ENCODE measurements around the gene TOE1. TPM values are rescaled to one million over a fixed set of nuclear protein-coding genes. Genes with fewer than 3 reads are reported as not detected.

The TOE1 gene
- total RNA-seq, 1 donor from 2014 or later = 7.5 TPM

DNA sequence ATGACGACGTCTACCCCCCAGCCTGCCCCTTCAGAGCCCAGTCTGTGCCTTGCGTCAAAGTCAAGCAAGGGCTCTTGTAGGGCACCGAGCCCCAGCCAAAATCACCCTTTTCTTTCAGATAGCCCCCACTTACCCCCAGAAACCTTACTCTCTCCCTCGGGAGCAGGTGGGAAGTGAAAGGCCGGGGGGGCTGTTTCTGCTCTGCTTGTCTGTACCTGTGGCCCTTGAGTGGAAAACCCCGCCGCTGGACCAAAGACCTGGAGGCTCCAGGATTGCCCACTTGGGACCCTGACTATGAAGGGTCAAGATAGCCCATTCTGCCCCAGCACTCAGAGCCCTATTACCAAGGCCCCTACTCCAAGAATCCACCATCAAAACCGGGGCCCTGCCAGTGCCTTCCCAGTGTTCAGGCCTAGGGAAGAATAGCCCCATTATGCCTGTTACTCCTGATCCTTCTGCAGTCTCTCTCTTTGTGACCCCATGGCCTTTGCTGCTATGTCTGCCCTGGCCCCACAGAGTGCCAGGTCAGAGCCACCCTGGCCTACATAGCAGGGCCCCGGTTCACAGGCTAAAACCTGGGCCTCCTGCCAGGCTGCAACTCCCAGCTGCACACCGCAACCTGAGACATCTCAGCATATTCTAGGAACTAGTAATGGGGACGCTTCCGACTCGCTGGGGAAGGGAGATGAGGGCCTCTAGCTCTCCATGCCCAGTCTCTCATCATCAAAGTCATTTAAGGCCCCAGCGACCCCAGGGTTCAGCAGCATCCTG lies 35.5 kb upstream of the TOE1 start:
- Mint-ChIP-seq H3K4me1 (ENCODE audit: low read depth, unreplicated experiment) (peaks cover 2% of the 10 kb centered on the region), H3K36me3 (ENCODE audit: unreplicated experiment) (no peaks in the 10 kb centered on the region), H3K27me3 (ENCODE audit: unreplicated experiment) (peaks cover 2% of the 10 kb centered on the region), H3K4me3 (ENCODE audit: unreplicated experiment) (peak overlapping the region; percentile 88), H3K27ac (ENCODE audit: unreplicated experiment) (peak overlapping the region; percentile 86), H3K9me3 (ENCODE audit: unreplicated experiment) (peaks cover 3% of the 10 kb centered on the region)
- no peak for DNase-seq
- TF ChIP-seq, protein P1, sequence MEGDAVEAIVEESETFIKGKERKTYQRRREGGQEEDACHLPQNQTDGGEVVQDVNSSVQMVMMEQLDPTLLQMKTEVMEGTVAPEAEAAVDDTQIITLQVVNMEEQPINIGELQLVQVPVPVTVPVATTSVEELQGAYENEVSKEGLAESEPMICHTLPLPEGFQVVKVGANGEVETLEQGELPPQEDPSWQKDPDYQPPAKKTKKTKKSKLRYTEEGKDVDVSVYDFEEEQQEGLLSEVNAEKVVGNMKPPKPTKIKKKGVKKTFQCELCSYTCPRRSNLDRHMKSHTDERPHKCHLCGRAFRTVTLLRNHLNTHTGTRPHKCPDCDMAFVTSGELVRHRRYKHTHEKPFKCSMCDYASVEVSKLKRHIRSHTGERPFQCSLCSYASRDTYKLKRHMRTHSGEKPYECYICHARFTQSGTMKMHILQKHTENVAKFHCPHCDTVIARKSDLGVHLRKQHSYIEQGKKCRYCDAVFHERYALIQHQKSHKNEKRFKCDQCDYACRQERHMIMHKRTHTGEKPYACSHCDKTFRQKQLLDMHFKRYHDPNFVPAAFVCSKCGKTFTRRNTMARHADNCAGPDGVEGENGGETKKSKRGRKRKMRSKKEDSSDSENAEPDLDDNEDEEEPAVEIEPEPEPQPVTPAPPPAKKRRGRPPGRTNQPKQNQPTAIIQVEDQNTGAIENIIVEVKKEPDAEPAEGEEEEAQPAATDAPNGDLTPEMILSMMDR (IDR thresholded peaks at IDR 0.05; ENCODE audit: partially characterized antibody, unreplicated experiment) = no peak

DNA sequence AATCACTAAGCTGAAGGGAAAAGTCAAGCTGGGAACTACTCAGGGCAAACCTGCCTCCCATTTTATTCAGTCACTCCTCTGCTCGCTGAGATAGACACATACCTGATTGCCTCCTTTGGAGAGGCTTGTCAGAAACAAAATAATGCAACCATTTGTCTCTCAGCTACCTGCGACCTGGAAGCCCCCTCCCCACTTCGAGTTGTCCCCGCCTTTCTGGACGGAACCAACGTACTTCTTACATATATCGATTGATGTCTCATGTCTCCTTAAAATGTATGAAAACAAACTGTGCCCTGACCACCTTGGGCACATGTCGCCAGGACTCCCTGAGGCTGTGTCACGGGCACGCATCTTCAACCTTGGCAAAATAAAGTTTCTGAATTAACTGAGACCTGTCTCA lies 34.7 kb upstream of the TOE1 start:
- TF ChIP-seq, protein P1 (IDR thresholded peaks at IDR 0.05; ENCODE audit: partially characterized antibody, unreplicated experiment) = no peak
- H3K36me3 Mint-ChIP-seq (ENCODE audit: unreplicated experiment) = no peaks in the 10 kb centered on the region
- peak overlapping the region; percentile 54 for H3K4me3 Mint-ChIP-seq (ENCODE audit: unreplicated experiment)
- H3K4me1 Mint-ChIP-seq (ENCODE audit: low read depth, unreplicated experiment) = peaks cover 2% of the 10 kb centered on the region
- H3K27ac Mint-ChIP-seq (ENCODE audit: unreplicated experiment) = peak overlapping the region; percentile 86
- DNase-seq = no peak
- peaks cover 3% of the 10 kb centered on the region for H3K9me3 Mint-ChIP-seq (ENCODE audit: unreplicated experiment)
- H3K27me3 Mint-ChIP-seq (ENCODE audit: unreplicated experiment) = peaks cover 2% of the 10 kb centered on the region

DNA sequence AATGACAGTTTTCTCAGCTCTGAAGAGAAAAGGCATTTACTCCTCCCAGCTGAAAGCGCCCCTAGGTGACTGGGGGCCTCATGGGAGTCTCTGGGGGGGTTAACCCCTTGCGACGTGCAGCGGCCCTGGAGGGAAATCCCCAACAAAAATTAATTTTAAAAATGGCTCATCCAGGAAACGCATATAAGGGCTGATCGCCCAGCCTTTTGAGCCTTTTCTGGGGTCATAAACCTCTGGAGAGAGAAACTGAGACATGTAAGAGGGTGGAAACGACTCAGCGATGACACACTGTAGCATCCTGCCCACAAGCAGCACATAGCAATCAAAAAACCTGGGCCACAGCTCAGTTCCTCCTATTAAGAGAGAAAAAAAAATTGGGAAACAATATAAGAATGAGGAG lies 33.7 kb upstream of the TOE1 start:
- no peak overlapping the region for H3K27ac Mint-ChIP-seq (ENCODE audit: unreplicated experiment)
- peaks cover 3% of the 10 kb centered on the region for H3K9me3 Mint-ChIP-seq (ENCODE audit: unreplicated experiment)
- H3K4me1 Mint-ChIP-seq (ENCODE audit: low read depth, unreplicated experiment) = peaks cover 2% of the 10 kb centered on the region
- no peaks in the 10 kb centered on the region for H3K36me3 Mint-ChIP-seq (ENCODE audit: unreplicated experiment)
- no peak overlapping the region for H3K4me3 Mint-ChIP-seq (ENCODE audit: unreplicated experiment)
- peaks cover 2% of the 10 kb centered on the region for H3K27me3 Mint-ChIP-seq (ENCODE audit: unreplicated experiment)
- TF ChIP-seq, protein P1 (IDR thresholded peaks at IDR 0.05; ENCODE audit: partially characterized antibody, unreplicated experiment) = no peak
- DNase-seq = no peak

DNA sequence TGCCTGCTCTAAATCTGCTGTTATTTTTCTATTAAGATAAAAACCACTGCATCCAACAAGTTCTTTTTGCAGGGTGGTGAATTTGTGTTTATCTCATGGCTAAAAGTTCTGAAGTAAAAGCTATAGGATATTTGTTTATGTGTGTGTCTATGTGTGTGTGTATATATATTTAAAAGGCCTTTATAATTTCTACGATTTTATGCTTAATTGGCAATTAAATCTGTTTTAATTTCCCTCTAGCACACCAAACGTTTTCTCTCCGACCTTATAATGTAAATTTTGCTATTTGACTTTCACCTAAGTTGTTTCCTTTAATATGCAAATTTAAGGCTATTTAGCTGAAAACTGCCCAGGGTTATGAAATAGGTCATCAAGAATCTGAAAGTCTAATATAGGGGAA lies 33.1 kb upstream of the TOE1 start:
- no peaks in the 10 kb centered on the region for H3K36me3 Mint-ChIP-seq (ENCODE audit: unreplicated experiment)

DNA sequence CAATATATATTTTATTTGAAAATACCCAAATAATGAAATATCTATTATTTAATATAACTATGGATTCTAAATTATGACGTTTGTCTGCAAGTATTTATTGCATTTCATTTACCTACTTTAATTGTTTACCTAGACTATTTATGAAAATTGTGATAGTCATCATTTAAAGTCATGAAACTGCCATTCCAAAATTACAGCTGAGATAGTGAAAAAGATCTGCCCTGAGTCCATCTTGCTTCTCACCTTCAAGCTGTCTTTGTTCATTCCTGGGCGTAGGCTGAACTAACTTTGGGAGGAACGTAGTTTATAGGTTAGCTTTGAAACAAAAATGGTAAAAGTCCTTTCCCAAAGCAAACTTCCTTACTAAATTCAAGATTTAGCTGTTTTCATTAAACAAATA lies 25.7 kb upstream of the TOE1 start:
- no peak for DNase-seq
- Mint-ChIP-seq H3K27me3 (ENCODE audit: unreplicated experiment) (peaks cover 1% of the 10 kb centered on the region), H3K27ac (ENCODE audit: unreplicated experiment) (no peak overlapping the region), H3K4me1 (ENCODE audit: low read depth, unreplicated experiment) (no peaks in the 10 kb centered on the region), H3K36me3 (ENCODE audit: unreplicated experiment) (no peaks in the 10 kb centered on the region), H3K9me3 (ENCODE audit: unreplicated experiment) (no peaks in the 10 kb centered on the region), H3K4me3 (ENCODE audit: unreplicated experiment) (no peak overlapping the region)
- TF ChIP-seq, protein P1 (IDR thresholded peaks at IDR 0.05; ENCODE audit: partially characterized antibody, unreplicated experiment) = no peak

More for the DNA sequence above, 33.1 kb upstream of the TOE1 start:
- H3K9me3 Mint-ChIP-seq (ENCODE audit: unreplicated experiment) = peaks cover 3% of the 10 kb centered on the region
- DNase-seq = no peak
- H3K27ac Mint-ChIP-seq (ENCODE audit: unreplicated experiment) = no peak overlapping the region
- H3K4me3 Mint-ChIP-seq (ENCODE audit: unreplicated experiment) = no peak overlapping the region
- H3K4me1 Mint-ChIP-seq (ENCODE audit: low read depth, unreplicated experiment) = peaks cover 2% of the 10 kb centered on the region
- TF ChIP-seq, protein P1 (IDR thresholded peaks at IDR 0.05; ENCODE audit: partially characterized antibody, unreplicated experiment) = no peak
- peaks cover 2% of the 10 kb centered on the region for H3K27me3 Mint-ChIP-seq (ENCODE audit: unreplicated experiment)
